Measurements from ENCODE around the gene PCNX4. TPM values are rescaled to one million over a fixed set of nuclear protein-coding genes. Genes with fewer than 3 reads are reported as not detected.

PCNX4 gene
- total RNA-seq, 1 donor from 2014 or later: 36.8 TPM

DNA sequence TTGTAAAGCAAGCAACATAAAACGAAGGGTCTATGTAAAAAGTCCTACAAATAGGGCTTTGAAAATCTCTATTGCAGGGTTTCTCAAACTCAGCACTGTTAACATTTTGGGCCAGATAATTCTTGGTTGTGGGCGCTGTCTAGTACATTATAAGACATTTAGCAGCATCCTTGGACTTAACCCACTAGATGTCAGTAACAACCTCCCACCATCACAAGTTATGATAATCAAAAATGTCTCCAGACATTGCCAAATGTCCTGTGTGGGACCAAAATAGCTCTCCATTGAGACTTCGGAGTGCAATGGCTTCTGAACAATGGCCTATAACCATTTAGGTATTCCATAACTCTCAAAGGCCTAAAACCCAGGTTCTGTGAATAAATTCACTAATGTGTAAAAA, 96.4 kb downstream of the PCNX4 start:
- TF ChIP-seq CTCF (IDR thresholded peaks at IDR 0.05; ENCODE audit: borderline replicate concordance): peak; percentile 34
- DNase-seq: no peak
- no peaks in the 10 kb centered on the region for H3K36me3 ChIP-seq
- no peak overlapping the region for H3K27ac ChIP-seq (replicated peaks)
- H3K27me3 ChIP-seq (ENCODE audit: low read depth): no peaks in the 10 kb centered on the region
- H3K9me3 ChIP-seq (replicated peaks): no peaks in the 10 kb centered on the region
- H3K4me3 ChIP-seq: no peak overlapping the region
- intact Hi-C loops (cut with micrococcal nuclease): no loop called here
- peaks cover 7% of the 10 kb centered on the region for H3K4me1 ChIP-seq

- Histone ChIP-seq H3K4me3 (no peak overlapping the region), H3K27me3 (ENCODE audit: low read depth) (no peaks in the 10 kb centered on the region), H3K4me1 (peaks cover 5% of the 10 kb centered on the region), H3K36me3 (no peaks in the 10 kb centered on the region), H3K27ac (replicated peaks) (no peak overlapping the region), H3K9me3 (replicated peaks) (no peaks in the 10 kb centered on the region)
- no peak for TF ChIP-seq CTCF (IDR thresholded peaks at IDR 0.05; ENCODE audit: borderline replicate concordance)
- intact Hi-C loops (cut with micrococcal nuclease): no loop called here
- no peak for DNase-seq
Observed at GRCh38 chr14:60188696-60189095, 97.0 kb downstream of the PCNX4 start.

DNA sequence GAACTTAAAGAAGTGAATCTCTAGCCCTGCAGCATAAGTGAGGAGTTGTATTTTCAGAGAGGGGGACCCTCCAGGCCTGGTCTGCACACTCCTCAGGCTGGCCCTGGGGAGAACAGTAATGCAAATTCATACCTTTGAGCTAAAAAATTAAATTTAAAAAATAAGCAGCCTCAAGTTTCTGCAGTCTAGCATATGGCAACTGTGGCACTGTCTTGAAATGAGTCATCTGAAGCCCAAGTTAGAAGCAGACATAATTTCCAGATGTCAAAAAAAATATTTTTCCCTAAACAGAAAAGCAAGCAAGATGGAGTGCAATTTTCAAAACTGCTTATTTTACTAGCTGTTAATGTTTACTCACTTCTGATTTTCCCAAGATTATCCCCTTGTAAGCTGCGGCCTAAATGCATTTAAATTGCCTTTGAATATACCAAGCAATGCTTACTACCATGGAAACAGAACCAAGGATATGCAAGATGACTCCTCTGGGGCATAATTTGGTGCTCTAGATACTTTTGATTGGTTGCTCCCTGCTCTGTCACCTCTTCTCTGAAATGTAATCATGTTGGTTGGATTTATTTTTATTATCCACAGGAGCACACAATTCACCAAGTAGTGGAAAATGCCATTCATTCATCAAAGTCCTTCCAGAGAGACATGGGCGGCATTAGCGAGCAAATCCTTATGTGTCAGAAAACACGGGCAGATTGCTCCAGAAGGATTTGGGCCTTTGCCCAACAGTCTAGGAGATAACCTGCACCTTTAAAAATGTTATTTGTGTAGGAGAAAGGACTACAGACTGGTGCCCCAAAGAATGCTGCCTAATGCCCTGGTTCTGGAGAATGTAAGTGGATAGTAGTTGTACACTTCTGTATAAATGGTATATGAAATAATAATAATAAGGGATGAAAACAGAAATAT, 98.5 kb downstream of the PCNX4 start:
- H3K4me3 ChIP-seq: no peak overlapping the region
- H3K27me3 ChIP-seq (ENCODE audit: low read depth): no peaks in the 10 kb centered on the region
- H3K9me3 ChIP-seq (replicated peaks): no peaks in the 10 kb centered on the region
- no peak overlapping the region for H3K27ac ChIP-seq (replicated peaks)
- no peak for TF ChIP-seq CTCF (IDR thresholded peaks at IDR 0.05; ENCODE audit: borderline replicate concordance)
- intact Hi-C loops (cut with micrococcal nuclease): no loop called here
- no peaks in the 10 kb centered on the region for H3K4me1 ChIP-seq
- H3K36me3 ChIP-seq: no peaks in the 10 kb centered on the region
- no peak for DNase-seq

GRCh38 chr14:60195179-60195810, 103.6 kb downstream of the PCNX4 start:
- Histone ChIP-seq H3K4me3 (no peak overlapping the region), H3K27ac (replicated peaks) (no peak overlapping the region), H3K36me3 (no peaks in the 10 kb centered on the region), H3K27me3 (ENCODE audit: low read depth) (no peaks in the 10 kb centered on the region), H3K4me1 (no peaks in the 10 kb centered on the region), H3K9me3 (replicated peaks) (peaks cover 19% of the 10 kb centered on the region)
- DNase-seq: no peak
- peak; percentile 54 for TF ChIP-seq CTCF (IDR thresholded peaks at IDR 0.05; ENCODE audit: borderline replicate concordance)
- intact Hi-C loops (cut with micrococcal nuclease): no loop called here

DNA sequence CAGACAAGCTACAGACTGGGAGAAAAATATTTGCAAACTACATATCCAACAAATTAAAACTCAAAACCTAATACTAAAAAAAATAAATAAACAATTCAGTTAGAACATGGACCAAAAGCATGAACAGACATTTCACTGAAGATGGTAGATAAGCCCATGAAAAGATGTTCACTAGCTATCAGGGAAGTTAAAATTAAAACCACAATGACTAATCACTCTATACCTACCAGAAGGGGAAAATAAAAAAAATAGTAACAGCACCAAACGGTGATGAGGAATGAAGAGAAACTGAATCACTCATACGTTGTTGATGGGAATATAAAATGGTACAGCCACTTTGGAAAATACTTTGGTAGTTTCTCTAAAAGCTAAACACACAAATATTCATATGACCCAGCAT, 104.6 kb downstream of the PCNX4 start:
- no peak for DNase-seq
- H3K27ac ChIP-seq (replicated peaks): no peak overlapping the region
- H3K27me3 ChIP-seq (ENCODE audit: low read depth): no peaks in the 10 kb centered on the region
- H3K9me3 ChIP-seq (replicated peaks): peaks cover 29% of the 10 kb centered on the region
- intact Hi-C loops (cut with micrococcal nuclease): no loop called here
- no peak for TF ChIP-seq CTCF (IDR thresholded peaks at IDR 0.05; ENCODE audit: borderline replicate concordance)
- H3K4me3 ChIP-seq: no peak overlapping the region
- H3K4me1 ChIP-seq: no peaks in the 10 kb centered on the region
- H3K36me3 ChIP-seq: no peaks in the 10 kb centered on the region

Measured in left ventricle myocardium inferior (tissue), 1 donor.